GM18868 (cell line): ENCODE measurements around the gene NSD1.

Experiments used
- ATAC-seq: cut with Tn5 transposase; IDR thresholded peaks from one replicate; pipeline ENCODE4 v1.9.1; 2021; ENCODE audit warnings: mild to moderate bottlenecking, moderate library complexity; ENCODE audit not compliant: unreplicated experiment

Gene NSD1

DNA sequence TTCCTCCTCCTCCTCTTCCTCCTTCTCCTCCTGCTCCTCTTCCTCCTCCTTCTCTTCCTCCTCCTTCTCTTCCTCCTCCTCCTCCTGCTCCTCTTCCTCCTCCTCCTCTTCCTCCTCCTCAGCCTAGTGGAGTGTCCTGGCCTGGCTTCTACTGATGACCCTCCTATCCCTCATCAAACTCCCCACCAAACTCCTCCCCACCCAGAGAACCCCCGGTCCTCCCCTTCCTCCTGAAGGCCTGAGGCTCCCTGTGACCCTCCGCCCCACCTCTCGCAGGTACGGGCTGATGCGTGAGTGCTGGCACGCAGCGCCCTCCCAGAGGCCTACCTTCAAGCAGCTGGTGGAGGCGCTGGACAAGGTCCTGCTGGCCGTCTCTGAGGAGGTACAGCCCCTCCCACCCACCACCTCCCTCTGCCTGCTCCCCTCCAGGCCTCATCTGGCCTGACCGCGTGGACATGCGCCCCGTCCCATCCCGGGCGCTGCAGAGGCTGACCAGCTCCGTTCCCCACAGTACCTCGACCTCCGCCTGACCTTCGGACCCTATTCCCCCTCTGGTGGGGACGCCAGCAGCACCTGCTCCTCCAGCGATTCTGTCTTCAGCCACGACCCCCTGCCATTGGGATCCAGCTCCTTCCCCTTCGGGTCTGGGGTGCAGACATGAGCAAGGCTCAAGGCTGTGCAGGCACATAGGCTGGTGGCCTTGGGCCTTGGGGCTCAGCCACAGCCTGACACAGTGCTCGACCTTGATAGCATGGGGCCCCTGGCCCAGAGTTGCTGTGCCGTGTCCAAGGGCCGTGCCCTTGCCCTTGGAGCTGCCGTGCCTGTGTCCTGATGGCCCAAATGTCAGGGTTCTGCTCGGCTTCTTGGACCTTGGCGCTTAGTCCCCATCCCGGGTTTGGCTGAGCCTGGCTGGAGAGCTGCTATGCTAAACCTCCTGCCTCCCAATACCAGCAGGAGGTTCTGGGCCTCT lies 36.3 kb upstream of the NSD1 start:
- no peak for ATAC-seq

DNA sequence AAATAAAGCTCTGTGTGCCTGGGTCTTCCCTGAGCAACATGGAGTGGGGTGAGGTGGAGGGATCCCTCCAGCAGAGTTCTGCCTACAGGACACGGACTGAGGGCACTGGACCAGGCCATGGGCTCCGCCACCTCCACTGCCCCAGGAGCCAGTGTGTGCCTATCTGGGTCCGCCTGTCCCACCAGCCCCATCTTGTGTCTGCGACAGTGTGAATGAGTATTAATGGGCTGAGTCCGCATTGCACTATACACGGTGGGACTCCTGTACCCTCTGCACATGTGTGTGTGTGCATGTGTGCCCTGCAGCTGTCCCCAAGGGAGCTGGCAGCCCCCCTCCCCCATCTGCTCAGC lies 35.5 kb upstream of the NSD1 start:
- ATAC-seq = no peak

- no peak for ATAC-seq
These were observed 35.0 kb upstream of the NSD1 start for GRCh38 chr5:177098470-177099141.

GRCh38 chr5:177099422-177100093 lies 34.0 kb upstream of the NSD1 start:
- no peak for ATAC-seq

DNA sequence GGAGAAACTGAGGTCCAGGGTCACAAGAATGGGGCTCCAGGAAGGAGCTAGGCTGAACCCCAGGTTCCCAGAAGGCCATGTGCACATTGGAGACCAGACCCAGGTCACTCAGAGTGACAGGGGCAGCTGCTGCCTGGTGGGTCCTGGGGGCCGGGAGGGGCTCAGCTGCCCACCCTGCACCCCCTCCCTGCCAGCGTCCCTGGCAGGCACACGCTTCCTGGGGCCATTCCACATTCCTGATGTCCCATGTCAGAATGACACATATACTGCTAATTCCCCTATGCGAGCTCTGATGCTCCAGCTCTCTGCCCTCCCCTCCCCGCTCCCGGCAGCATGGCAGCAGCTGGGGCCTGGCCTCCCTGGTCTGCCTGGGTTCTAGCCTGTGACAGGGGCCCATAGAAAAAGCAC lies 32.9 kb upstream of the NSD1 start:
- ATAC-seq = no peak

DNA sequence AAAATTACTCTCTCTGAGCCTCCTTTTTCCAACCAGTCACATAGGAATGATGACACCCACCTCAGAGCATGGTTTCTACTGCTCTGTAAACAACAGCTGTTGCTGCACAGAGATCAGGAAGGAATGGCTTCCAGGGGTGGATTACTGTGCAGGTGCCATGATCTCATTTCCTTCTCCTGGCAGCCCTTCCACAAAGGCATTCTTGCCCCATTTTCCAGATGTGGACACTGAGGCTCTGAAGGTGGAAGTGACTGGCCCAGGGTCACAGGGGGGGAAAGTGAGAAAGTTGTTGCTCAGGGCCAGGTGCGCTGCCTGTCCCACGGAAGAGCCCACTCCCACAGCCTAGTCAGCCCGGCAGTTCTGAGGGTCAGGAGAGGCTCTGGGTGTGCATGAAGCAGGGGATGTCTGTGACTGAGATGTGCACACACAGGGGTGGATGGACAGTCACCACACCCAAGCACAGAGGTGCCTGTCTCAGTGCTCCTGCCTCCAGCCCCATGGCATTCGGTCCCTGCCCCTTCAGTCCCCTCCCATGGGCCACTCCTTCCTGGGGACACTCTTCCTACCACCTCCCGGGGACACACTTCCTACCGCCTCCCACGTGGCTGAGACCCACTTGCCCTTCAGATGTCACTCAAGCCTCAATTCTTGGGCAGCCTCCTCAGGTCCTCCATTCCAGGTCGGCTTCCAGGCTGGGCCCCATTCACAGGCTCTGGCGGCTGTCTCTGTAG lies 29.9 kb upstream of the NSD1 start:
- no peak for ATAC-seq

GRCh38 chr5:177105691-177106476 lies 27.7 kb upstream of the NSD1 start:
- ATAC-seq = no peak

- no peak for ATAC-seq
These were observed 26.4 kb upstream of the NSD1 start for GRCh38 chr5:177107159-177107558.

DNA sequence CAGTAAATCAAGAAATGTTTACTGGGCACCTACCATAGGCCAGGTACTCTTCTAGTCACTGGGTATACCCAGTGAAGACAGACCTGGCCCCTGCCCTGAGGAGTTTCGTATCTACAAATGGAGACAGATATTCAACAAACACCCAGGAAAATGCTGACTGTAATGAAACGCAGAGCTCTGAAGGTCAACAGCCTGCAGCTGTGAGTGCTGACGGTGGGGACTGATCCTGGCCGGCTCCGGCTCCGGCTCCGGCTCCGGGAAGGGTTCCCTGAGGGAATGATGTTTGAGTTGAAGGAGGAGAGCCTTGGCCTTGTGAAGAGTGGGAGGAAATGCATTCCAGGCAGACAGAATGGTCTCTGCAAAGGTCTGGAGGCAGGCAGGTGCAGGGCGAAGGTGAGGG lies 23.8 kb upstream of the NSD1 start:
- ATAC-seq = no peak

DNA sequence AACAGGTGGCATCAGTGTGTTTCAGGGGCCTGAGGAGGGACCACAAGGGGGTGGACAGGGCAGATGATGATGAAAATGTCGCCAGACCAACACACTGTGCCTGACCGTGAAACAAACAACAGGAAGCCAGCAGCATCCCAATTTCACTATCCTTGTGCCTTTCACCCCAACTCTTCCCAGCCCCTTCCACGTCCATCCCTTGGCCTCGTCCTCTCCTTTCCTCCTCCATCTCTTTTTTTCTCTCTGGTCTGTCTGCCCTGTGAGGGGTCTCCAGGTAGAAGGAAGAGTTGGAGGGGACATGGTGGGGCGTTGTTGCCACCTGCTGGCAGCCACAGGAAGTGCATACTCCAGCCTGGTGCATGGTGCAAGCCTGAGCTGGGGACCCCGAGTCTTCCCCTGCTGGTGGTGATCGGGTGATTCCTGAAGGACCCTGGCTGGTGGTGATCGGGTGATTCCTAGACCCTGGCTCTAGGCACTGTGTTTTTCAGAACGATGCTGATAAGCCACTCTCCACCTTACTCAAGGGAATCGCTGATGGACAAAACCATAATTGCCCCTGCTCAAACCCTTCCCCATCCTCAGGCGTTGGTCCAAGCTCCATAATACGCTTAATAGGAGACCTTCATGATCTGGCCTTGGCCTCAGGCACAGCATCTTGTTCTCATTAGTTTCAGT lies 21.7 kb upstream of the NSD1 start:
- peak; percentile 45 for ATAC-seq

DNA sequence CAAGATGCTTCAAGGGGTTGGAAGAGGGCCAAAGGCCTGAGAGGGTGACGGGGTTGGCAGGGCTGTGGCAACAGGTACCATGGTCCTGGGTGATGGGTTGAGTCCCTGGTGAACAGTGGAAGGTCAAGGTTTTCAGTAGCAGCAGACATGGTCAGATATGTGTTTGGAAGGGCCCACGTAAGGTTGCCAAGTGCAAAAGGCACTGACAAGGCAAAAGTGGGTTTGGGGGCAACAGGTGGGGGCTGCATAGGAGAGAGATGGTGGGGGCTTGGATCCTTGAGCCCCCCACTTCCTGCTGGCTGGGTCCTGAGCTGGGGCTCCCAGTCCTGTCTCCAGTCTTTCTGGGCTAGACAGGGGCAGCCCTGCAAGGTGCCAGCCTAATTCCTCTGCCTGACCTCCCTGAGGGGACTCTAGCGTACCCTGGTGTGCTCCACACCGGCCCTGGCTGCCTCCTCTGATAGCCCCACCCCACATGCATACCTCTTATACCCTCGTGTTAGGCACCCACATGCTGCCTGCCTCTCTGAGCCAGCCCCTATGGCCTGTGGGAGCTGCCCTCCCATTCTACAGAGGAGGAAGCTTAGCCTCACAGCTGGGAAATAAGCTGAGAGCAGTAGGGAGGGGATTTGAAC lies 20.9 kb upstream of the NSD1 start:
- no peak for ATAC-seq

DNA sequence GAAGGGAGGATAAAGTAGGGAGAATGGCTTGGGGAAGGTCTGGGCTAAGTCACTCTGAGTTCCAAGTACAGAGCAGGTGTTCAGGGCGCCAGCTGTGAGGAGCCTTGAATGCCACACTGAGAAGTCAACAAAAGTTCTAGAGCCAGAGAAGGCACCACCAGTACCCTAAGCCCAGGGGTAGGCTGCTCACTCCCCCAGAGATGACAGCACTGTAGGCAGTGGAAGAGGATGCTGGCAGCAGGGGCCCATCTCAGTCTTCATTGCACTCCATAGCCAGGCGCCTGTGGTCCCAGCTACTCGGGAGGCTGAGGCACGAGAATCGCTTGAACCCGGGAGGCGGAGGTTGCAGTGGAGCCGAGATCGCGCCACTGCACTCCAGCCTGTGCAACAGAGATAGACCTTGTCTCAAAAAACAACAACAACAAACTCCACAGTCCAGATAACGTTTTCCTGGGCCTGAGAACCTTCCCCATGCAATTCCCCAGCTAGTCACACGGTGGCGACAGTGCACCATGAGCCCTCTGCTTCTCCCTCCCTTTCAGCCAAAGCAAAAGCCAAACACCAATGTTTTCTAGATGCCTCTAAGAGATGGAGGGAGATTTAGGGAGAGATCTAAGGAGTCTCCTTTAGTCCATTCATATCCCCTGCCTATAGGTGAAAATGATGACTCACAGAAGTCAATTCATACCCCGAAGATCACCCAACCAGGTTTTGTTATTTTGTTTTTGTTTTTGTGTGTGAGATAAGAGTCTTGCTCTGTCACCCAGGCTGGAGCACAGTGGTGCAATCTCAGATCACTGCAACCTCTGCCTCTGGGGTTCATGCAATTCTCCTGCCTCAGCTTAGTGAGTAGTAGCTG lies 19.8 kb upstream of the NSD1 start:
- no peak for ATAC-seq

- no peak for ATAC-seq
These were observed 16.8 kb upstream of the NSD1 start for GRCh38 chr5:177116631-177117373.

GRCh38 chr5:177117441-177118045 lies 16.0 kb upstream of the NSD1 start:
- ATAC-seq = no peak

DNA sequence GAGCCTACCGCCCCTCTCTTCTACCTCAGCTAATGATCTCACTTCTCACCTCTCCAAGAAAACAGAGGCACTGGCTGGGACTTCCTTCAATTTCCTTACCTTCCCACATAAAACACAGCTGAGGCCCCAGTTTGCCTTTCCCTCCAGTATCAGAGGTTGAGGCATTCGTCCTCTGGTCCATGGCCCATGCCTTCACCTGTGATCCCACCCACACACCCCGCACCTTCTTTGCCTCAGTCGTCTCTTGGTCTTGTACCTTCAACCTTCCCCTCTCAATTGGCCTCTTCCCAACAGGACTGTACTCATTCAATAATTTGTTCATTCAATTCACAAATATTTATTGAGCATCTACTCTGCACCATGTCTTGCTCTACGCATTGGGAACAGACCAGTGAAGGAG lies 11.0 kb upstream of the NSD1 start:
- no peak for ATAC-seq

DNA sequence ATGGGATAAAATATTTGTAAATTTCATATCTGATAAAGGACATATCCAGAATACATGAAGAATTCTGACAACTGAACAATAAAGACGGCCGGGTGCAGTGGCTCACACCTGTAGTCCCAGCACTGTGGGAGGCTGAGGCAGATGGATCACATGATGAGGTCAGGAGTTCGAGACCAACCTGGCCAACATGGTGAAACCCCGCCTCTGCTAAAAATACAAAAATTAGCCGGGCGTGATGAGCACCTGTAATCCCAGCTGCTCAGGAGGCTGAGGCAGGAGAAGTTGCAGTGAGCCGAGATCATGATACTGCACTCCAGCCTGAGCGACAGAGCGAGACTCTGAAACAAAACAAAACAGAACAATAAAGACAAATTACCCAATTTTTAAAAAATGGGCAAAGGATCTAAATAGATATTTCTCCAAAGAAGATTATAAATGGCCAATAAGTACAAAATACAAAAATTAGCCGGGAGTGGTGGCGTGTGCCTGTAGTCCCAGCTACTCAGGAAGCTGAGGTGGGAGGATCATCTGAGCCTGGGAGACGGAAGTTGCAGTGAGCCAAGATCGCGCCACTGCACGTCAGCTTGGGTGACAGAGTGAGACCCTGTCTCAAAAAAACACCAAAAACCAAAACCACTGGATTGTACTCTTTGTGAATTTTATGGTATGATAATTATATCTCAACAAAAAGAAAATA lies 9.6 kb upstream of the NSD1 start:
- peak; percentile 46 for ATAC-seq
